Measurements from ENCODE around the gene OR4M2.
"Not testable (repeated sequence)": the region's sequence is repeated elsewhere in the genome, so short reads cannot be mapped to it uniquely, and the experiment has no call there.

OR4M2 gene, protein sequence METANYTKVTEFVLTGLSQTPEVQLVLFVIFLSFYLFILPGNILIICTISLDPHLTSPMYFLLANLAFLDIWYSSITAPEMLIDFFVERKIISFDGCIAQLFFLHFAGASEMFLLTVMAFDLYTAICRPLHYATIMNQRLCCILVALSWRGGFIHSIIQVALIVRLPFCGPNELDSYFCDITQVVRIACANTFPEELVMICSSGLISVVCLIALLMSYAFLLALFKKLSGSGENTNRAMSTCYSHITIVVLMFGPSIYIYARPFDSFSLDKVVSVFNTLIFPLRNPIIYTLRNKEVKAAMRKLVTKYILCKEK

DNA sequence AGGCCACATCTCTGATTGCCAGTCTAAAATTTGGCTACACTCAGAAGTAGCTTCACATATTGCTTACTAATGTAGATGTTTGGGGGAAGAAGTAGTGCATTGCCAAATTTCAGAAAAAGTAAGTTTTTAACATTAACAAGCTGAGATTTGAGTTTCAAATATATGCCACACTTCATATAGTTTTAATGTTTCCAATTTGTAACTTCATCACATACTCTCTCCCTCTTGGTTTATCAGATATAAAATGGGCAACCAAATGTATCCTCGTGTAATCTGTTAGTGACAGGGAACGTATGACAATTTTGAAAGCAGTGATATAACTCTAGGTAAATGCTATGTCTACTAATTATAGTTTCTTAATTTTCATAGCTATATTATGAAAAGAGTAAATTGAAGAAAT lies at the start of gene OR4M2:
Gene OR4M2, plus strand, starts transcription at position 301 of the 400 bp plus-strand sequence. Its CDS starts 98 bp downstream, at position 399.
- not testable (repeated sequence) for DNase-seq

DNA sequence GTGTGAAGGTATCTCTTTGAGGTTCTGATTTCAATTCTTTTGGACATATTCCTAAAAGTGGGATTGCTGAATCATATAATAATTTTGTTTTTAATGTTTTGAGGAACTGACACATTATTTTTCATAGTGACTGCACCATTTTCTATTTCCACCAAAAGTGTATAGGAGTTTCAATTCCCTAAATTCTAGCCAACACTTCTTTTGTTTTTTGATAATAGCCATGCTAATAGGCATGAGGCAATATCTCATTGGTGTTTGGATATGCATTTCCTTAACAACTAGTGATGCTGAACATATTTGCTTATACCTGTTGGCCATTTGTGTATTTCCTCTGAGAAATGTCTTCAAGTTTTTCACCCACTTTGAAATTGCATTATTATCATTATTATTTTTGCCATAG lies 11.1 kb upstream of the OR4M2 start:
- not testable (repeated sequence) for DNase-seq

GRCh38 chr15:22081386-22081785 lies 1.1 kb downstream of the OR4M2 start:
- not testable (repeated sequence) for DNase-seq

DNA sequence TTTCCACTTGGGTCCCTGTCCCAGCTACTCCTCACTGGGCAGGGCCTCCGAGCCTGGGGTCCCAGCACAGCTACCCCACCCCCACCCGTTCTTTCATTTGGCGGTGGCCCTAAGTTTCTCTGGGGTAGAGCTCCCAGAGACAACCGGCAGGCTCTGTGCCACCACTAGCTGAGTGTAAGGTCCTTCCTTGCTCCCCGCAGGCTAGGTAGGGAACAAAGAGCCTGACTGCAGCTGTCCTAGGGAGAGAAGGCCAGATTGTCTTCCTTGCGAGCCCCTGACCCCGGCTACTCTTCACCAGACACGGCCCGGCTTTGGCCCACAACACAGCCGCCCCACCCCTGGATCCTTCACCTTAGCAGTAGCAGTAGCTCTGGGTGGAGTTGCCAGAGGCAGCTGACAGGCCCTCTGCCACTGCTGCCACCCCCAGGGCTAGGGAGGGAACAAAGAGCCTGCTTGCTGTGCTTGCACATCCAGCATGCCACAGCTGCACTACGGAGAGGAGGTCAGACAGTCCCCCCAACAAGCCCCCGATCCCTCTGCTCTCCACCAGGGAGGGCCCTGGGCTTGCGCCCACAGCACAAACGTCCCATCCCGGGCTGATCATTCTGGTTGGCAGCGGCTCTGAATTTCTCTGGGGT lies 18.4 kb downstream of the OR4M2 start:
- DNase-seq, result not testable (repeated sequence)

GRCh38 chr15:22099289-22099891 lies 19.1 kb downstream of the OR4M2 start:
- DNase-seq, result not testable (repeated sequence)

GRCh38 chr15:22122033-22122432 lies 41.7 kb downstream of the OR4M2 start:
- not testable (repeated sequence) for DNase-seq

Data from CD4-positive, alpha-beta T cell treated with Interleukin-17A for 4 hours (primary cell).